PC-3 (cell line): ENCODE measurements around the gene FAM83E.
"Not testable (repeated sequence)": the region's sequence is repeated elsewhere in the genome, so short reads cannot be mapped to it uniquely, and the experiment has no call there.

Experiments used
- CTCF ChIP-seq: fragments of 300-600 bp; sonication (generic); conservative IDR thresholded peaks from 2 replicates; pipeline ENCODE4 v1.5.1; 2017; ENCODE audit warnings: antibody characterized with exemption, low read depth, mild to moderate bottlenecking, low read length
- EZH2 ChIP-seq: fragments of 300-600 bp; sonication (generic); IDR thresholded peaks from one replicate; pipeline ENCODE4 v1.6.1; 2017; ENCODE audit warnings: antibody characterized with exemption, mild to moderate bottlenecking, low read length; ENCODE audit not compliant: unreplicated experiment

DNA sequence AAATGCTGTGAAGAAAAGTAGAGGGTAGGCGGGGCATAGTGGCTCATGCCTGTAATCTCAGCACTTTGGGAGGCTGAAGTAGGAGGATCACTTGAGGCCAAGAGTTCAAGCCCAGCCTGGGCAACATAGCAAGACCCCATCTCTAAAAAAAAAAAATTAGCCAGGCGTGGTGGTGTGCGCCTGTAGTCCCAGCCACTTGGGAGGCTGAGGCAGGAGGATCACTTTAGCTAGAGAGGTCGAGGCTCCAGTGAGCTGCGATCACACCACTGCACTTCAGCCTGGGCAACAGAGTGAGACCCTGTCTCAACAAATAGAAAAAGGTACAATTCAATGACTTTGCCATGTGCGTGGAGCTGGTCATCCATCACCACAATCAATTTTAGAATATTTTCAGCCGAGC, 37.0 kb downstream of the FAM83E start:
- TF ChIP-seq CTCF, EZH2: not testable (repeated sequence)
